ENCODE measurements around the gene COL19A1.

COL19A1 gene

DNA sequence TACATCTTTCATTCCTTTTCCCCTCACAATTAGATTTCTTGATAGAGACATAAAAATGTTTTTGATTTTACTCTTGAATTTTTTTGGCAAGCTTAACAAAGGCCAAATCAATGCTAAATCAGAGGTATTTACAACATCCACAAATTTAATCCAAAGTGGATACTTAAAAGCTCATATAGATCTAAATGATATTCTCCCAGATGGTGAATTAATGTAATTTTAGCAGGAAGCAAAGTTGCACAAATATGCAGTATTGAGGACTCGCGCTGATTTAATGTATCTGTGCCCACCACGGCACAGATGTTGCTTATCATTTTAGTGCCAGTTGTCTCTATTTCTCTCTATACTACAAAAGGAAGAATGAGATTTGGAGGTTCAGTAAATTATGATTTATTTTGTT lies 167.4 kb downstream of the COL19A1 start:
- Histone ChIP-seq H3K27ac (no peak overlapping the region), H3K4me1 (ENCODE audit: control insufficient read depth in 1 of 2, insufficient read depth in 1 of 2, low read depth in 1 of 2, low read length in 1 of 2) (no peaks in the 10 kb centered on the region), H3K4me3 (ENCODE audit: low read depth in 1 of 2, low read length in 1 of 2) (no peak overlapping the region), H3K27me3 (no peaks in the 10 kb centered on the region), H3K36me3 (no peaks in the 10 kb centered on the region), H3K9me3 (no peaks in the 10 kb centered on the region)
- no peak for TF ChIP-seq CTCF (IDR thresholded peaks at IDR 0.05)

DNA sequence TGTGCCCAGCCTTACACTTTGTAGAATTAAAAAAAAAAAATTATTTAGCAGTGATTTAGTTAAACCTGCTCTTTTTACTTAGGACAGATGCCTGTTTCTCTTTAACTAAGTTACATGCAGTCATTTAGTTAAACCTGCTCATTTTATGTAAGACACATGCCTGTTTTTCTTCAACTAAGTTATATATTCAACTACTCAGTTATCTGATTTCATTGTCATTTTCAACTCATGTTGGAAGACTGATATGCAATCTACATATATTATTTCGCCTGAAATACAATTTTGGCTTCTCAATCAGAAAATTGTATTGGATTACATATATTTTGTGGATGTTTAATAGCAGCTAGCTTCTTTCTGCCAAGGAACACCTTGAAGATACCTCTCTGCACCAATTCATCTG lies 171.1 kb downstream of the COL19A1 start:
- Histone ChIP-seq H3K27ac (no peak overlapping the region), H3K4me1 (ENCODE audit: control insufficient read depth in 1 of 2, insufficient read depth in 1 of 2, low read depth in 1 of 2, low read length in 1 of 2) (no peaks in the 10 kb centered on the region), H3K36me3 (no peaks in the 10 kb centered on the region), H3K27me3 (no peaks in the 10 kb centered on the region), H3K9me3 (no peaks in the 10 kb centered on the region), H3K4me3 (ENCODE audit: low read depth in 1 of 2, low read length in 1 of 2) (no peak overlapping the region)
- TF ChIP-seq CTCF (IDR thresholded peaks at IDR 0.05): no peak

DNA sequence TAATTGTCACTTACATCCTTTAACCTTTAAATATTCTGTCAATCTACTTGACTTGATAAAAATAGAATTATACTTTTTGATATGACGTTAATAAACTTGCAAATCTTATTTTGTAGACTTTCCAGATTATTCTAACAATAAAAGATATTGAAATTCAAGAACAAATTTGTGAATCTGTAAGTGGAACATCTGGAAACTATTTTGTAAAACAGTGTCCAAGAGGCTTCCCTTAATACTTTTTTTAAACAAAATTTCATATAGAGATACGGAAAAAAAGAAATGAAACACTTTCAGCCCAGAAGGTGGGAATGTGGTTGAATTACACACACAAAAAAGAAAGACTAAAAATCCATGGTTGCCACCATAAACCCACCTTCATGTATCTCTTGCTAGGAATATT lies 174.4 kb downstream of the COL19A1 start:
- Histone ChIP-seq H3K4me3 (ENCODE audit: low read depth in 1 of 2, low read length in 1 of 2) (no peak overlapping the region), H3K4me1 (ENCODE audit: control insufficient read depth in 1 of 2, insufficient read depth in 1 of 2, low read depth in 1 of 2, low read length in 1 of 2) (no peaks in the 10 kb centered on the region), H3K27me3 (no peaks in the 10 kb centered on the region), H3K36me3 (no peaks in the 10 kb centered on the region), H3K27ac (no peak overlapping the region), H3K9me3 (no peaks in the 10 kb centered on the region)
- no peak for TF ChIP-seq CTCF (IDR thresholded peaks at IDR 0.05)

DNA sequence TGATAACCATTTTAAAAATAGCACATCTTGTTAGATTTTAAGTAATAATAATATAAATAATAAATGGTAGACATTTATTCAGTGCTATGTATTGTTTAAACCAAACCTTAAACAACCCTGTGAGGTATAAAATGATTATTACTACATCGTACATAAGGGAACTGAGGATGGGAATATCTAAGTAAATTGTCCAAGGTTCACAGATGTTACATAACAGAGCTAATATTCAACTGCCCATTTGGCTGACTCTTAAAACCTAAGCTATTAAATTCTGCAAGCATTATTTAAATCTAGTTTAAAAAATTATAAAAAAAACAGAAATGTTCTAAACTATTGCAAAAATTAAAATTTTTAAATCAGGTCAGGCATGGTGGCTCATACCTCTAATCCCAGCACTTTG lies 175.1 kb downstream of the COL19A1 start:
- Histone ChIP-seq H3K27me3 (no peaks in the 10 kb centered on the region), H3K4me3 (ENCODE audit: low read depth in 1 of 2, low read length in 1 of 2) (no peak overlapping the region), H3K27ac (no peak overlapping the region), H3K36me3 (no peaks in the 10 kb centered on the region), H3K4me1 (ENCODE audit: control insufficient read depth in 1 of 2, insufficient read depth in 1 of 2, low read depth in 1 of 2, low read length in 1 of 2) (no peaks in the 10 kb centered on the region), H3K9me3 (no peaks in the 10 kb centered on the region)
- TF ChIP-seq CTCF (IDR thresholded peaks at IDR 0.05): no peak

DNA sequence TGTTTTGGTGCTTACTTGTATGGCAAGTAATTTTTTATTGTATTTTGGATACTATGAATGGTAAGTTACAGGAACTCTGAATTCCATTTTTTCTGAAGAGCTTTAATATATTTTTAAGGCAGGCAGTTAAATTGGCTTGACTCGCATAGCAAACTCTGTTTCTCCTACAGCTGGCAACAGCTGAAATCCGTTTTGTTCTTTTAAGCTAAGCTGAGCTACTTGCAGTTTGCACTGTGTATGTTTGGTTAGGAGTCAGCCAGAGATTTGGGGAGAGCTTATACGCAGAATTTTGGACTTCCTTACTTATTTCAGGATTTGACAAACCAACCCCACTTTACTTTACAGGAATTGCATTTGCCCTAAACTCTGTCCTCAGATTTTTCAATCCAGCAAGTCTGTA lies 179.1 kb downstream of the COL19A1 start:
- no peak for TF ChIP-seq CTCF (IDR thresholded peaks at IDR 0.05)
- H3K36me3 ChIP-seq: no peaks in the 10 kb centered on the region
- no peaks in the 10 kb centered on the region for H3K27me3 ChIP-seq
- H3K27ac ChIP-seq: no peak overlapping the region
- no peaks in the 10 kb centered on the region for H3K4me1 ChIP-seq (ENCODE audit: control insufficient read depth in 1 of 2, insufficient read depth in 1 of 2, low read depth in 1 of 2, low read length in 1 of 2)
- H3K4me3 ChIP-seq (ENCODE audit: low read depth in 1 of 2, low read length in 1 of 2): no peak overlapping the region
- no peaks in the 10 kb centered on the region for H3K9me3 ChIP-seq
